Right forelimb (tissue), 1 donor: ENCODE measurements around the gene TCEAL3.
"Not testable (repeated sequence)": the region's sequence is repeated elsewhere in the genome, so short reads cannot be mapped to it uniquely, and the experiment has no call there.

Experiments used
- DNase-seq: peaks from one replicate; pipeline ENCODE4 v3.0.0-alpha.2; 2018

TCEAL3 gene, protein sequence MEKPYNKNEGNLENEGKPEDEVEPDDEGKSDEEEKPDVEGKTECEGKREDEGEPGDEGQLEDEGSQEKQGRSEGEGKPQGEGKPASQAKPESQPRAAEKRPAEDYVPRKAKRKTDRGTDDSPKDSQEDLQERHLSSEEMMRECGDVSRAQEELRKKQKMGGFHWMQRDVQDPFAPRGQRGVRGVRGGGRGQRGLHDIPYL

DNA sequence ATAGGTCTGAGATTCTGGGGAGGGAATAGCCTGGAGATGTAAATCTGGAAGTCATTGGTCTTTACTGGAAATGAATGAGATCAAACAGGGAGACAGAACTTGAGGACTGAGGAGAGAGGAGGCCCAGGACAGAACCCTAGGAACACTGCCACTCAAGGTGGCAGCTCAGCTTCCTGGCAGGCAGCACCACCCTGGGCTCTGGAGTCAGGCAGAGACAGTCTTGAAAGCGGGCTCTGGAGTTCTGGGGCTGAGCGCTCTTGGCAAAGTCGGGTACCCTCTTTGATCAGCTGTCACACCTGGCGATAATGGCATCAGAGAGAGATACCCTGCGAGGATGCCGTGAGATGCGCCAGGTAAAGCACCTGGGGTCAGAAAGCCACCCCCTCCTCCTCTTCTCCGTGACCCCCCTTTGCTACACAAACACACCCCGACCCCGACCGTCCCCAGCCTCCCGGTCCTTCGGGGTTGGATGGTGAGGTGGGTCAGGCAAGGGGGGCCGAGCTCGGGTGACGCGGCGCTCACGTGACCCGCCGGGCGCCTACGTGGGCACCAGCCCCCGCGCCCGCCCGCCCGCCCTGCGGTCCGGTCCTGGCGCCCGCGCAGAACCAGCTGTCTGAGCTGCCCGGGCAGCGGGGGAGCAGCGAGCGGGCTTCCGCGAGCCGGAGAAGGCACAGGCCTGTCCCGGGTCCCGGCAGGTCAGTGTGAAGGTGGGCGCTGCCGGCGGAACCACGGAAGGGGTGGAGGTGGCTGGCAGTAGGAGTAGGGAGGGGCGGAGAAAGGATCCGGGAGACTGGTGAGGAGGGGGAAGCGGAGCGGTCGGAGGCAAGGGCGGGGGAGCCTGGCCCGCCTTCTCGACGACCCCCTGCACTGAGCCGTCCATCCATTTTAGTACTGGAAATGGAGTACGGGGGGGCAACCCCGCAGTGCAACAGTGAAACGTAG lies at the start of gene TCEAL3:
Gene TCEAL3, plus strand, starts transcription at position 600 of the 942 bp plus-strand sequence. CDS start 1,102 bp downstream, outside the sequence.
- DNase-seq: peak; percentile 69

DNA sequence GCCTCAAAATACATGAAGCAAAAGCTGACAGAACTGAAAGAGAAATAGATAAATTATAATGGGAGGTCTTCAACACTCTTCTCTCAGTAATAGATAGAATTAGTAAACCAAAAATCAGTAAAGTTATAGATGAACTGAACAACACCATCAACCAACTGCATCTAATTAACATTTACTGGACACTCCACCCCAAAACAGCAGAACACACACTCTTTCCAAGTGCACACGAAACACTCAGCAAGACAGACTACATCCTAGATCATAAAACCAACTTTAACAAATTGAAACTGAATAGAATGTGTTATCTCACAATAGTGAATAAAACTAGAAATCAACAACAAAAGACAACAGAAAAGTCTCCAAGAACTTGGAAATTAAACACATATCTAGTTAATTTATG lies 47.5 kb upstream of the TCEAL3 start:
- DNase-seq: no peak

DNA sequence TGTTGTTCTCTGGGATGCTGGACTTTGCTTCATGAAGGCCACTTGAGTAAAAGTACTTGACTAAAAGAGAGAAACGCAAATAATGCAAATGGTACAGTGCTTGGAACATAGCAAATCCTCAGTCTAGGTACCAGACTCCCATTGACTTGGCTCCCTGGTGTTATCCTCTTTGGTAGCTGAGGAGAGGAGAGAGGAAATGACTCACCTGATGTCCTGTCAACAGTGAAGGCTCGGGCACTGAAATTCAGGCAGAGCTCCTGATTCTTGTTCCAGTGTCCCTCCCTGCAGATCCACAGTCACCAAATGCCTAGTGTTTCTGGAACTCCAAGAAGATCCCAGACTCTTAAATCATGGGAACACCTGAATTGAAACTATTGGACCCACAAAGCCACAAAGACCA lies 45.0 kb upstream of the TCEAL3 start:
- no peak for DNase-seq

DNA sequence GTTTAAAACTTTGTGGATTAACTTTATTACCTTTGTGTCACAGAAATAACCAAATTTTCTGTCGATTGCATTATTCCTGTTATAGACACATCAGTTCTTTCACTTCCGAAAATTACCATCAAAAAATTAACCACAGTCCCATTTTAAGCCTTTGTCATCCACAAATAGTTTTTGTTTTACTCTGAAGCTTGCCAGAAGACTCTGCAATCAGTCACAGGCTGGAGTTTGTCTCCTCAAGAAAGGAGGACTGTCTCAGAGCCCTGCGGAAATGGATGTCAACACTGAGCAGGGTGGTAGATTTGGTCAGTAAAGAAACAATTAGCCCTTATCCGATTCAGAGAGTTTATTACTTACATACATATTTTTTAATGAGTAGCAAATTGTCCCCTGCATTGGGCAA lies 42.6 kb upstream of the TCEAL3 start:
- DNase-seq: no peak

DNA sequence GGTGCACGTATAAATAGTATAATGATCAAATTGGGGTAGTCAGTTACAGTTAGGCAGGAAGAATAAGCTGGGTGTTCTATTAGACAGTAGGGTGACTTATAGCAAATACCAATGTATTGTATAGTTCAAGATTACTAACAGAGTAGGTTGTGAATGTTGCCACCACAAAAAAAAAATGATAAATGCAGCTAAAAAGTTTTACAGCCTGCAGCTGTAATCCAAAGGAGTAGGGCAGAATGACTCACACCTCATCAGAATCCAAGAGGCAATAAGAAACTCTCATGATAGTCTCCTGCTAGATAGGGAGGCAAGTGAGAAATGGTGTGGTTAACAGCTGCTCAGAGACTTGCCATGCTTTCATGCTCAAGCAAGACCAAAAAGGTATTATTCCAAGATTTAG lies 42.0 kb upstream of the TCEAL3 start:
- no peak for DNase-seq

DNA sequence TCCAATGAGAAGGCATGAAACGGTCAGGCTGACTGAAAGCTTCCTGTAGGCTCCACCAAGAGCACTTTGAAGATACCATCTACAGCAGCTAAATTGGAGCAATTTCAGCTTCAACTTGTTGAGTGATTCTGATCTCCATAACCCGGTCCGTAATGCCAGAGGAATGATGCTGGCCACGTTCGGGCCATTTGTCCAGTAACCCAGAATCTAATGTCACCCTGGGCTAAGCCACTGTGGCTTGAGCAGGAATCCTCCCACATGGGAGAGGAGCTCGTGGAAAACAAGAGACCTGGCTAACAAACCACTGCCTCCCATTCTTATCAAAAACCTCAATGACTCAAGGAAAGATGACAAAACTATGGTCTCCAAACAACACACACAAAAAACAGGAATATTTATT lies 36.6 kb upstream of the TCEAL3 start:
- no peak for DNase-seq

DNA sequence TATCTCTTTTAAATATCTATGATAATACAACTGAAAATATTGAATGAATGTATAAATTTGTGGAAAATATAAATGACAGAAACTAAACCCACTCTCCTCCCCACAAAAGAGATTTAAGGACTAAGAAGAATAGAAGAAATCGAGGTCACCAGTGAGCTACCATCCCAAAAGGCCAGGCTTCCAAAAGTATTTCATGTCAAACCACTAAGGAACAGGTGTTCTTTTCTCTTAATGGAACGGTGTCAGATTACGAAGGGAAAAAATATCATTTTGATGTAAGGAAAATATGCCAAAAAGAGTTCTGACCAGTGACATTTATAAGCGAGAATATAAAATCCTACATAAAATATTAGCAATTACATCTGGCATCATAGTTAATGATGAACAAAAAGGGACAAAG lies 36.0 kb upstream of the TCEAL3 start:
- no peak for DNase-seq

DNA sequence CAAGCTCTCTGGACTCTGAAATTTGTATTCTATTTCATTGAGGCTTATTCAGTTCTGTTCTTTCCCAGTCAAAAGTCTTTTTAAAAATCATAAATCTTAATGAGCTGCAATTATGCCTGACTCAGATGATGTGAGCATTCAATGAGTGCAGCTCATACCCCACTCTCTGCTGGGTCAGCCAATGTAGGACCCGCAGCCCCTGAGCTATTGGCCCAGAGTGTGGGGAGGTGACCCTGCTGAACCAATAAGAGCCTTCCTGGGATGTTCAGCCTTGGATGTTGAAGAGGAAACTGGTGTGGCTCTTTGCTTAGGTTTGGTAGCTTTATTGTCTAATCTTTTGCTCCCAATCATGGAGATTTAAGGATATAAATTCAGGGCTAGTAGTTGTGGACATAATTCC lies 34.6 kb upstream of the TCEAL3 start:
- DNase-seq: no peak

DNA sequence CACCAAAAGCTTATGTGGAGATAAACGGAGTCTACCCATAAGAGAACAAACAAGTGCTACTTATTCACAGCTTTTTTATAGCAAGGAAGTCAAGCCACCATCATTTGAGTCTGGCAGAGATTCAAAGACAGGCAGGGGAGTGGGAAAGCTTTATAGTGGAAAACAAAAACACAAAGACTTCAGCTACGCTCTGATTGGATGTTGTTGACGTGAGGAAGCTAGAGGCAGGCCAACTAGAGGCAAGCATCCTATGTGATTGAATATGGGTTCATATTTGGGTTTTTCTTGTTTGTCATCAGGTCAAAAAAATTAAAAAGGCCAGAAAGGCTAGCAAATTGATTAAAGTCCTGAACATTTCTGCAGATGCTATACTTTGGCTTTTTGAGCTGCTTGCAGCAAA lies 23.2 kb upstream of the TCEAL3 start:
- no peak for DNase-seq

DNA sequence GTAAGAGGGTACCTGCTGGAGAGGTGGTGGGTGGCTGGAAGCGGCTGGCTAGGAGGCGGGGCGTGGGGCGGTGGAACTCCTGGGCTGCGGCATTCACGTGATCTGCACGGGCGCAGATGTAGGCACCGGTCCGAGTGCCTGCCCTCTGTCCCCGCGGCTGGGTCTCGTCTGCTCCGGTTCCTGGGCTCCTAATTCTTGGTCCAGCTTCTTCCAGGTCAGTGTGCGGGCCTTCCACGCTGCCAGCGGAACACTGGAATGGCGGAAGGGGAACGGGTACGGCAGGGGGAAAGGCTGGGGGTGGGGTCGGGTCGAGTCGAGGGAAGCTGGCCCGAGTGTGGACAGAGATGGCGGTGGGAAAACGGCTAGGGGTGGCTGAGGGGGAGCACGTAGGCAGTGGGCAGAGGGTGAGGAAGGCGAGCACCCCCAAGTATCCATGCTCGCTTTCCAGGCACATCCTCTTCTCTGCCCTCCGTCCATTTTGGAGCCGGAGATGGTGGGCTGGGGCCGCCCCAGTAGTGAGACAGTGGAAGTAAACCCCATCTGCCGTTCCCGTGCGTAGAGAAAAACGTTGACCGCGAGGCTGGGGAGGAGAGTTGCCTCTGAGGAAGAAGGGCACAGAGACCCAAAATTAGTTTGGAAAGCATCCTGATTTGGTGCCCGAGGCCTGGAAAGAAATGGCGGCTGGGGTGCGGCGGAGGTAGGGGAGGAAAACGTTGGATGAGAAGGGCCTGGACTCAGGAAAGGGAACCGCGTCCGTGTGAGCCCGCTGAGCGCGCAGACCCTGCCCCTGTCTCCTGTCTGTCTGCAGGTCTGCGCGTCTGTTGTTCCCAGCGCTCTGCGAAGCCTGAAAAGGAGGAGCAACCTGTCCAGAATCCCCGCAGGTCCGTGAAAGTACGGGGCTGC lies 22.1 kb upstream of the TCEAL3 start, which contains the start of gene TCEAL4:
Gene TCEAL4, plus strand, starts transcription at position 105 of the 903 bp plus-strand sequence. CDS start 1,161 bp downstream, outside the sequence.
- peak; percentile 68 for DNase-seq

DNA sequence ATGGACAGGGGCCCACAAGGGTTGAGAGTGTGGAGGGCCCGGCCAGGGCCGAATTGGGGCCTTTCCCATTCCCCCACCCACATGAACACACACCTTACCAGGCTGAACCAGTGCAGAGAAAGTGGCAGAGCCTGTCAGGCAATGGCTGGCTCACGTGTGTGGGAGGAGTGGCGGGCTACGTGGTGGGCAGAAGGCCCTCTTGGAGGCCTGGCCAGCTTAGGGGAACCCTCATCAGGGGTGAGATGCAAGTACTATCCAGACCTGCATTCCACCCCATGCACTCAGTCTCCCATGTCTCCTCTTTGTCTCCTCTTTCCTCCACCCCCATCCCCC lies 21.5 kb upstream of the TCEAL3 start:
- no peak for DNase-seq

DNA sequence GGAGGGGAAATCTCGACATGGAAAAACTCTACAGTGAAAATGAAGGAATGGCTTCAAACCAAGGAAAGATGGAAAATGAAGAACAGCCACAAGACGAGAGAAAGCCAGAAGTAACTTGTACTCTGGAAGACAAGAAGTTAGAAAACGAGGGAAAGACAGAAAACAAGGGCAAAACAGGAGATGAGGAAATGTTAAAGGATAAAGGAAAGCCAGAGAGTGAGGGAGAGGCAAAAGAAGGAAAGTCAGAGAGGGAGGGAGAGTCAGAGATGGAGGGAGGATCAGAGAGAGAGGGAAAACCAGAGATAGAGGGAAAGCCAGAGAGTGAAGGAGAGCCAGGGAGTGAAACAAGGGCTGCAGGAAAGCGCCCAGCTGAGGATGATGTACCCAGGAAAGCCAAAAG lies 21.1 kb upstream of the TCEAL3 start:
- DNase-seq: no peak

DNA sequence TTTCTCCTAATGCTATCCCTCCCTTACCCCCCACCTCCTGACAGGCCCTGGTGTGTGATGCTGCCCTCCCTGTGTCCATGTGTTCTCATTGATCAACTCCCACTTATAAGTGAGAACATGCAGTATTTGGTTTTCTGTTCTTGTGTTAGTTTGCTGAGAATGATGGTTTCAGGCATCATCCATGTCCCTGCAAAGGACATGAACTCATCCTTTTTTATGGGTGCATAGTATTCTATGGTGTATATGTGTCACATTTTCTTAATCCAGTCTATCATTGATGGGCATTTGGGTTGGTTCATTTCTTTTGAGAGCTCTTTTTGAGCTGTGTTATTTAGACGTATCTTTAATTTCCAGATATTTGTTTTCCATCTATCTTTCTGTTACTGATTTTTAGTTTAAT lies 15.5 kb upstream of the TCEAL3 start:
- not testable (repeated sequence) for DNase-seq

DNA sequence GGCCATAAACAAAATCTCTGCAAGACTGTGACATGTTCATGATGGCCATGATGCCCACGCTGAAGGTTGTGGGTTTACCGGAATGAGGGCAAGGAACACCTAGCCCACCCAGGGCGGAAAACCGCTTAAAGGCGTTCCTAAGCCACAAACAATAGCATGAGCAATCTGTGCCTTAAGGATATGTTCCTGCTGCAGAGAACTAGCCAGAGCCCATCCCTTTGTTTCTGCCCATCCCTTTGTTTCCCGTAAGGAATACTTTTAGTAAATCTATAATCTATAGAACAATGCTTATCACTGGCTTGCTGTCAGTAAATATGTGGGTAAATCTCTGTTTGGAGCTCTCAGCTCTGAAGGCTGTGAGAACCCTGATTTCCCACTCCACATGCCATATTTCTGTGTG lies 12.6 kb upstream of the TCEAL3 start:
- not testable (repeated sequence) for DNase-seq

DNA sequence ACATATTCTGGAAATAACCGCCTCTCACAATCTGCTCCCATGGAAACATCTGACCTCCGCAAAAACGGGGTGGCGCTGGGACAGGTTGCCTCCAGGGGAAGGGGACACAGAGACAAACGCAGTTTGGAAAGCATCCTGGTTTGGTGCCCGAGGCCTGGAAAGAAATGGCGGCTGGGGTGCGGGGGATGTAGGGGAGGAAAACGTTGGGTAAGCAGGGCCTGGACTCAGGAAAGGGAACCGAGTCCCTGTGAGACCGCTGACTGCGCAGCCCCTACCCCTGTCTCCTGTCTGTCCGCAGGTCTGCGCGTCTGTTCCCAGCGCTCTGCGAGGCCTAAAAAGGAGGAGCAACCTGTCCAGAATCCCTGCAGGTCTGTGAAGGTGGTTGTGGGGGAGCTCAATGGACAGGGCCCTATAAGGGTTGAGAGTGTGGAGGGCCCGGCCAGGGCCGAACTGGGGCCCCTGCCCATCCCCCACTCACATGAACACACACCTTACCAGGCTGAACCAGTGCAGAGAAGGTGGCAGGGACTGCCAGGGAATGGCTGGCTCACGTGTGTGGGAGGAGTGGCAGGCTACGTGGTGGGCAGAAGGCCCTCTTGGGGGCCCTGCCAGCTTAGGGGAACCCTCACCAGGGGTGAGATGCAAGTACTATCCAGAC lies 672 bp downstream of the TCEAL3 start:
- peak; percentile 44 for DNase-seq

DNA sequence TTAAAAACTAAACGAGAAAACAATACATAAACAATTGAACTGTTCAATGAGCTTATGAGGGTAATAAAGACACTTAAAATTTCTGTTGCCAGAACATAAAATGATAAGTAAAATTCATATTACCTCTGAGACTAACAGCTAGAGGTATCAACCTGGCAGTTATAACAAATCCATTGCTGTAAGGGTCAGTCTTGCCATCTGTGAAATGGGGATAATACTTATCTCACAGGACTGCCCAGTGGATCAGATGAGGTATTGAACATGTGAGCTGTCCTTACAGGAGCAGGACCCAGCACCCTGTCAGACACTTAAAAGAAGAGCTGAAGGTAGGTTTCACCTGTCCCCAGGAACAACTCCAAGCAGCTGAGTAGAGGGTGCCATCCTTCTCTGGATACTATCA lies 2.5 kb downstream of the TCEAL3 start:
- DNase-seq: no peak

DNA sequence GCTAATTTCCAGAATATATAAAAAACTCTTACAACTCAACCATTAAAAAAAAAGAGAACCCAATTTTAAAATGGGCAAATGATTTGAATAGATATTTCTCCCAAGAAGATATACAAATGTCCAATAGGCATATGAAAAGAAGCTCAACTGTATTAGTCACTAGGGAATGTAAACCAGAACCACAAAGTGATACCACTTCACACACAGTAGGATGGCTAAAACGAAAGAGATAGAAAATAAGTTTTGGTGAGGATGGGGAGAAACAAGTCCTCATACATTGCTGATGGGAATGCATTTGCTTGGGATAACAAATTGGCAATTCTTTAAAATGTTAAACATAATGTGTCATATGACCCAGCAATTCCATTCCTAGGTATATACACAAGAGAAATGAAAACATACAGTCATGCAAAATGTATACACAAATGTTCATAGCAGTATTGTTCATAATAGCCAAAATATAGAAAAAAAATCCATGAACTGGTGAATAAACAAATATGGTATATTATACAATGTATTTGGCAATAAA lies 5.7 kb downstream of the TCEAL3 start:
- no peak for DNase-seq

DNA sequence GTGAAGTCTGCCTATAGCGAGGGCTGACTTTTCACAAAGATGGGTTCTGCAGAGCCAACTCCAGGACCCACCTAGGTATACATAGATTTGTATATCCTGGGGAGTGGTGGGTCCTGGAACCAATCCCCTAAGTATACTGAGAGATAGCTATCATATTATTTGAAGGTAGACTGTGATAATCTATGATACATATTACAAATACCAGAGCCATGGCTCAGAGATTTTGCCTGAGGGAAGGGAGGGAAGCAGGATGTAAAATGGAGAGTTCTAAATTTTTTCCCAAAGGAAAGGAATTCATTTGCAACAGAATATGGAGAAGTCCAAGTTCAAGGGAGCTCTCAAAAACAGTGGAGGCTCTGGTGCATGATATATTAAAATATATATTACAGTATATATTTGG lies 7.2 kb downstream of the TCEAL3 start:
- no peak for DNase-seq

DNA sequence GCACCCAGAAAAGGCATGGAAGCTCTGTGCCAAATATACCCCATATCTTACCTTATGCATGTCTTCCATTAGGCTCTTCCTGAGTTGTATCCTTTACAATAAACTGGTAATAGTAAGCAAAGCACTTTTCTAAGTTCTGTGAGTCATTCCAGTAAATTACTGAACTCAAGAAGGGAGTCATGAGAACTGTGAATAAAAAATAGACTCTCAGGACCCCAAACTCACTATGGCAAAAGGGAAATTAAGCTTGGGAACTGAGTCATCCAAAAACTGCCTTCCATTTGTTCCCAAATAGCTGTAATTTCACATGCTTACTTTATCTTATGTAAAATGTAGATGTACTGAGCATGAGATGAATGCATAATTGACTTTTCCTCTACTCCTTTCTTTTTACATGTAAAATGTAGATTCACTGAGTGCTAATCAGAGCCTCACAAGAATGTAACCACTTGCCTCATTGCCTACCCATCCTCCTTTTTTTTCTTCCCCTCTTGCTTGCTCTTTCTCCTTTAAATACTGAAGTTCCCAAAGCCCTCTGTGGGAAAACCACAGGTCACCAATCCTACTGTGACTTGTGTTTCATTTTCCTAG lies 8.1 kb downstream of the TCEAL3 start:
- DNase-seq: no peak

DNA sequence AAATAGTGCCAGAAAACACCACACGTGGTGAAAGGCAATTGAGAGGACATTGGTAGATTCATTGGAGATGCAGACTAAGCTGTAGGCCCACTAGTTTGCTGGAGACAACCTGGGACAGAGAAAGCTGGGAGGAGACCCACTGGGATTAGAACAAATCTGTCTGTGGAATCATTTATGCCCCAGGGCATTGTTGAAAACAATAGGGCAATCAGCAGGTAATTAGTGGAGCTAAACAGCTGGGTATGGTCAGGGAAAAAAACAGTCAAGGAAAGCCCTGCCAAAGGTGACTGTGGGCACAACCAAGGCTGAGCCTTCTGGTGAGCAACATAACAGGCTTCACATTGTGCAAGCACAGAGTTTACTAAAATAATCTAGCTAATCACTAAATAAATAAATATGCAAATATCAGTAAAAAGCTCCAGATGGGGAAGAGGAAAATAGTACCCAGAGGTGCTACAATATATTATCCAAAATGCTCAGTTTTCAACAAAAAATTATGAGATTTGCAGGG lies 9.0 kb downstream of the TCEAL3 start:
- DNase-seq: no peak

DNA sequence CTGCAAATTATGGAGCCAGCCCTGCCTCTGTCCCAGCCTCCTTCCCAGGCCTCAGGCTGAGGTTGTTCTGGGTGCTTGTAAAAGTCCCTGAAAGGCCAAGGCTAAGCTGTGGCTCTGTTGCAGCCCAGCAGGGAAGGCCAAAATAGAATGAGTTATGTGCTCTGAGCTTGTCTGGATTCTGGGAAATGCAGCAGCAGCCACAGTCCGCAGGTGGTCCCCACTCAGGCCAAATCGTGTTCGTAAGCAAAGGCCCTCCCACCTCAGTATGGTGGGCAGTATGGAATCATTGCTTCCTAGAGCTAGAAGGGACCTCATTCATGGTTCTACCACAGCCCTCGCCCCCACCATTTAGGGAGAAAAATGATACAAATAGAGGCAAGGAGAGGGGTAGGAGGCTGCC lies 16.3 kb downstream of the TCEAL3 start:
- no peak for DNase-seq

DNA sequence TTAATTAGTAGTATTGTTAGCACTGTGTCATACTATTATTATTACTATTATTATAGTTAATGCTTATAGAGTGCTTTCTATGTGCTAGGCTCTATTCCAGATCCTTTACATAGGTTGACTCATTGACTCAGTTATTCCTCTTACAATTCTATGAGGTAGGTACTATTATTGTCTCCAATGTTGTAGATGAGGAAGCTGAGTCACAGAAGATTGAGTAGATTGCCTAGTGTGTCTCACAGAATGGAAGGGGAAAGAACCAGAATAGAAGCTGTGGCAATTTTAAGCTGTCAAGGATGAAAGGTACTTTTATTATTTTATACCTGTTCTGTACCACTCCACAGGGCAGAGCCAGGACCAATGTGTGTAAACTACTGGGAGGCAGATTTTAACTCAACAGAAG lies 19.1 kb downstream of the TCEAL3 start:
- DNase-seq: no peak
